ENCODE measurements around the gene CRIM1.

CRIM1 gene

GRCh38 chr2:36459725-36460137, 104.2 kb downstream of the CRIM1 start:
- no peak for DNase-seq

GRCh38 chr2:36461039-36461681, 105.6 kb downstream of the CRIM1 start:
- no peak for DNase-seq

DNA sequence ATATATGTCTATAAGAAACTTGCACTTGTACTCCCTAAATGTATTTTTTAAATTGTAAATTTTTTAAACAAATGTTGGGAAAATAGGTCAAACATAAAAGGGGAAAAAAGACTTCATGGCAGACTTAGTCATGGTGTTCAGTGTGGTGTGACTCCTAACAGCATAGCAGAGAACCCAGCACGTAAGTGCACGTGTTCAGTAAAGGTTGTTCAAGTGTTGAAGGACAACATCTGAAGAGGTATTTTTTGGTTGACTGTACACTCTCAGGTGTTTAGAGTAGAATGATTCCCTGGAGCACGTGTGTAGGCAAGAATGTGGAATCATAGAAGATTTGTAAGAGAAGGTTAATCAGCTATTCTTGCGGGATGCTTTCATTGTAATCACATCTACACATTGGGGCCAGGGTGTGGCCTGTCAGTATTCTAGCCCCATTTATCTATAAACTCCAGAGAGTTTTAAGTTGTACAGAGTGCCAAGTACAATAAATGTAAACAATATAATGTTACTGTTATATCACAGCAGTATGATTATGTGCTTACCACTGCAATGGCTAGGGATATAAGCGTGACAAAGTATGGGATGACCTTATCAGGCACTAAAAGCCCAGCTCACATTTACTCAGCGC, 106.8 kb downstream of the CRIM1 start:
- no peak for DNase-seq

GRCh38 chr2:36463365-36463764, 107.8 kb downstream of the CRIM1 start:
- DNase-seq = no peak

DNA sequence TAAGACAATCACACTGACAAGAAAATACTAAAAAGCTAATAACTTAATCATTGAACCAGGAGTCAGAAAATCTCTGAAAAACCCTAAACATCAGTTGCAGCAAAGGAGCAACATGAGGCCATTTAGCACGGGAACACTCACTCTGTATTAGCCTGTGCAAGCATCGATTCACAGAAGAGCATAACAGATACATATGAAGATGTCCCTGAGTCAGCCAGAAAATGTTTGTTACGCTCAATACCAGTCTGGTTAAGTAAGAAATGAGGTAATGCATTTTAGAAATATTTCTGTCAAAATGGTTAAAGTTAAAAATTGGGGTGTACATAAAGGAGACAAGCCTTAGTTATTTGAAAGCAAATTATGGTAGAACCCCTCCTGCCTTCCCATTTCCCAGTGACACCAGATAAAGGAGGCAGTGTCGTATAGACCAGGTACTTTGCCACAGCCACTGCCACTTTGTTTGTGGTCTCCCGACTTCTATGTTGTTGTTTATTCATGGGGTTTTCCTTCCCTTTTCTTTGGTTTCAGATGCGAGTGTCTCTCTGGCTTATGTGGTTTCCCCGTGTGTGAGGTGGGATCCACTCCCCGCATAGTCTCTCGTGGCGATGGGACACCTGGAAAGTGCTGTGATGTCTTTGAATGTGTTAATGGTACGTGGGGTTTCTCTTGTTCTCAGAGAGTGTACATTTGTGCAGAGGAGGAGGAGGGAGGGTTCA, 108.6 kb downstream of the CRIM1 start:
- DNase-seq = no peak

- DNase-seq = no peak
These were observed 110.6 kb downstream of the CRIM1 start for GRCh38 chr2:36466135-36466534.

- DNase-seq = no peak
These were observed 113.0 kb downstream of the CRIM1 start for GRCh38 chr2:36468463-36469105.

- DNase-seq = no peak
These were observed 113.5 kb downstream of the CRIM1 start for GRCh38 chr2:36469106-36469477.

- no peak for DNase-seq
These were observed 114.1 kb downstream of the CRIM1 start for GRCh38 chr2:36469710-36470109.

DNA sequence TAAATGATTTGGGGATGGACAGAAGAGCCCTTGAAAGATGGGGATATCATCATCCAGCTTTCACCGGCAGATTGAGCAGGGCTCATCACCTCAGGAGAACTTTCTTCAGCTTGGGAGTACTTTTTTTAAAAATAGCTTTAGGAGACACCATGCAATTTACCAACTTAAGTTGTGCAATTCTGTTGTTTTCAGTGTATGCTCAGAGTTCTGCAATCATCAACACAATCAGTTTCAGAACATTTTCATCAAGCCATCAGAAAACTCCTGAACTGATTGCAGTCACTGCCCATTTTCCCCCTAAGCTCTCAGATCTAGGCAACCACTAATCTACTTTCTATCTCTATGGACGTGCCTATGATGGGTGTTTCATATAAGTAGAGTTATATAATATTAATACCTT, 117.7 kb downstream of the CRIM1 start:
- DNase-seq = no peak

- DNase-seq = no peak
These were observed 120.8 kb downstream of the CRIM1 start for GRCh38 chr2:36476411-36476810.

- no peak for DNase-seq
These were observed 121.7 kb downstream of the CRIM1 start for GRCh38 chr2:36477315-36477714.

DNA sequence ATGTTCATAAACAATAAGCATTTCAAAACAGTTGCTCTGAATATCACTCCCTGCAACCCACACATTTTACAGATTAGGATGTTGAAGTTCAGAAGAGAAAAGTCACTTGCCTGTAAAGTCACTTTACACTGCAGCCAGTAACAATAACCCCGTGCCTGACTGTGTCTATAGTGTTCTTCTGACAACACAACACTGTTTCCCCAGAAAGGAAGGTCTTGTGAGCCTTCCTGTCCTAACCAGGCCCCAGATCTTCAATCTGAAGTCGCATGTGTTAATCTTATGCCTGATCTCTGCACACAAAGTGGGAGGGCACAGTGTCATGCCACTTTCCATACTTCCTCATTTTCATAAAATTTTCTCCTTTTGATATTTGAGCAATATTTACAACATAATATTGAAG, 122.2 kb downstream of the CRIM1 start:
- DNase-seq = no peak

GRCh38 chr2:36478332-36478738, 122.8 kb downstream of the CRIM1 start:
- no peak for DNase-seq

DNA sequence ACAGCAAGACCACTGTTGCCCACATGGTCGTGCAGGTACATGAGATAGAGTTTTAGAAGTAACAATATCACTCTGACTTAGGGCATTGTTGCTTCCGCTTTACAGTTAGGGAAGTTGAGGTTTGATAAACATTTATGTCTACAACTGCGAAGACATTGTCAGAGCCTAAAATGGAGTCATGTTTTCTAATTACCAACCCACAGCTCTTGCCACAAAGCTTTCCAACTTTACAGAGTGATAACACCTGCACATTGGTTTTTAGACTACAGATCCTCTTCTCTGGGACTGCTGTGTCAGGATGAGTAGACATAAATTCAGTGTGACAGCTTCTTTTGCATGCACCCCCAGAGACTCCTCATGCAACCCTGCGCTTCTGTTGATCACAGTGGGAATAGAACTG, 123.4 kb downstream of the CRIM1 start:
- DNase-seq = no peak

- no peak for DNase-seq
These were observed 123.8 kb downstream of the CRIM1 start for GRCh38 chr2:36479406-36479805.

GRCh38 chr2:36480028-36480427, 124.5 kb downstream of the CRIM1 start:
- no peak for DNase-seq

DNA sequence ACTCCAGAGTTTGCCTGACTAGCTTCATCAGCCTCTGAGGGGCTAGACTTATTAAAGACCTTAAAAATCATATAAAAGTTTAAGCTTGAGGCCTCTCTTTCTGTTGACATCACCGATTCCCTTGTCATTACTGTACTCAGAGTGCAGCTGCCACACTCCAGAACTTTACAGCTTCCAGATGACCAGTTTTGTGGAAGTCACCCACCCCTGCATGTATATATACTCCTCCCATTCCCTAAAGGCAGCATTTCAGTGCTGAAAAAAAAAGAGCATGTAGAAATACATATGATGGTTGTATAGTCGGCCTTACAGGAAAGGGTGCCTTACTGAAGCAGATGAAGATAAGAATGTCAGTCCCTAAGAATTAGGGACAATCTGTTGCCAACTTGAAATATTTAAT, 125.1 kb downstream of the CRIM1 start:
- no peak for DNase-seq

- no peak for DNase-seq
These were observed 126.1 kb downstream of the CRIM1 start for GRCh38 chr2:36481709-36482108.

DNA sequence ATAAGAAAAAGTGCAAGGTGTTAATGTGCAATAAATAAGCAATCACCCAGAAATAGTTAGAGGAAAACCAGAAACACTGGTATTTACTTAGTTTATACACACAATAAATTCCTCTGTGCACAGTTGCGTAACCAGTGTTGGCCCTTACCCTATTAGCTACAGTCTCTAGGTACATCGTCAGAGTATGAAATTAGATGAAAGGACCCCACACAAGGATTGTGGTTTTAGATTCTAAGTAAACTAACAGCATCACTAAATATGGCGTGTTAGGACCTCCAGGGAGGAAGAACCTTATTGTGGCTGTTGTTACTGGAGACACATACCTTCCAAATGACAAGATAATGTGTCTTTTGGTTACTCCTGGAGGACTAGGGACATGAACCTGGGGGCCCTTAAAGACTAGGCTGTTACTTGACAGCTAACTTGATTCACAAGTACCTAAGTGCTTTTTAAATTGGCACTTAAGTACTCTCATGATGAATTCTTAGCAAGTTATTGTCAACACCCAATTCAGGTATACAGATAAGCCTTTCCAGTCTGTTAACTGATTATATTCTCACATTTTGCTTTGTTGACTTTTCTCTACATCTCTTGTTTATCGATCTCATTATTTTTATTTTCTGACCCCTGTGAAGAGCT, 127.1 kb downstream of the CRIM1 start:
- no peak for DNase-seq

- no peak for DNase-seq
These were observed 127.7 kb downstream of the CRIM1 start for GRCh38 chr2:36483290-36483689.

GRCh38 chr2:36484454-36484853, 128.9 kb downstream of the CRIM1 start:
- DNase-seq = no peak

- DNase-seq = no peak
These were observed 129.9 kb downstream of the CRIM1 start for GRCh38 chr2:36485521-36485920.
